ENCODE measurements around the gene IL16.
A peak's percentile ranks its signal among the peaks of the same experiment; 100 is the strongest.
"Not testable (repeated sequence)": the region's sequence is repeated elsewhere in the genome, so short reads cannot be mapped to it uniquely, and the experiment has no call there.

IL16 gene

GRCh38 chr15:81199031-81199779 is 2.5 kb downstream of the IL16 start:
- no peak for TF ChIP-seq CTCF (IDR thresholded peaks at IDR 0.05; ENCODE audit: insufficient read depth, missing control alignments)
- no peak for DNase-seq (ENCODE audit: insufficient read length, low spot score)
- no peak for FAIRE-seq

GRCh38 chr15:81206018-81206417 is 9.3 kb downstream of the IL16 start:
- DNase-seq (ENCODE audit: insufficient read length, low spot score): no peak
- FAIRE-seq: peak; percentile 25
- no peak for TF ChIP-seq CTCF (IDR thresholded peaks at IDR 0.05; ENCODE audit: insufficient read depth, missing control alignments)

- FAIRE-seq; DNase-seq (ENCODE audit: insufficient read length, low spot score): not testable (repeated sequence)
Observed at GRCh38 chr15:81207987-81208386, 11.3 kb downstream of the IL16 start.

- FAIRE-seq (no peak), DNase-seq (ENCODE audit: insufficient read length, low spot score) (no peak)
- no peak for TF ChIP-seq CTCF (IDR thresholded peaks at IDR 0.05; ENCODE audit: insufficient read depth, missing control alignments)
Observed at GRCh38 chr15:81209635-81210034, 13.0 kb downstream of the IL16 start.

- DNase-seq (ENCODE audit: insufficient read length, low spot score) (no peak), FAIRE-seq (no peak)
- TF ChIP-seq CTCF (IDR thresholded peaks at IDR 0.05; ENCODE audit: insufficient read depth, missing control alignments): no peak
Observed at GRCh38 chr15:81211376-81211775, 14.7 kb downstream of the IL16 start.

GRCh38 chr15:81213982-81214381 is 17.3 kb downstream of the IL16 start:
- TF ChIP-seq CTCF (IDR thresholded peaks at IDR 0.05; ENCODE audit: insufficient read depth, missing control alignments): no peak
- FAIRE-seq (no peak), DNase-seq (ENCODE audit: insufficient read length, low spot score) (no peak)

GRCh38 chr15:81215531-81215930 is 18.9 kb downstream of the IL16 start:
- FAIRE-seq: no peak
- DNase-seq (ENCODE audit: insufficient read length, low spot score): no peak
- no peak for TF ChIP-seq CTCF (IDR thresholded peaks at IDR 0.05; ENCODE audit: insufficient read depth, missing control alignments)

All from D721Med (cell line).